Thoracic aorta (tissue), 2 donors: ENCODE data around the gene GLIS2. TPM values are rescaled to one million over a fixed set of nuclear protein-coding genes. Genes with fewer than 3 reads are reported as not detected.
A peak's percentile ranks its signal among the peaks of the same experiment; 100 is the strongest.

Experiments
- ATAC-seq: fragments of 150-250 bp; one replicate; pipeline ENCODE4 v1.8.0; 2017; ENCODE audit warnings: low read depth; ENCODE audit not compliant: insufficient number of reproducible peaks, low FRiP score
- DNase-seq: peaks from one replicate; pipeline ENCODE4 v3.0.0-alpha.2; 2020; ENCODE audit warnings: low spot score
- H3K27ac ChIP-seq, 2 donors: fragments of 200-600 bp; sonication (generic); 1 replicate in 1 of 2; 2 replicates in 1 of 2; pipeline ENCODE4 v1.5.1; 2016; ENCODE audit warnings: mild to moderate bottlenecking in 2 of 2, moderate library complexity in 2 of 2
- H3K27me3 ChIP-seq: fragments of 200-600 bp; sonication (generic); replicated peaks from 2 replicates; pipeline ENCODE4 v1.6.0; 2016; ENCODE audit warnings: mild to moderate bottlenecking; ENCODE audit not compliant: insufficient read depth
- H3K36me3 ChIP-seq: fragments of 200-600 bp; sonication (generic); one replicate; pipeline ENCODE4 v1.5.1; 2016
- H3K4me1 ChIP-seq, 2 donors: fragments of 200-600 bp; sonication (generic); 1 replicate in 1 of 2; 2 replicates in 1 of 2; pipeline versions ENCODE4 v1.5.1 to v1.6.0; 2016; ENCODE audit warnings: low read depth in 2 of 2, mild to moderate bottlenecking in 1 of 2; ENCODE audit not compliant: control insufficient read depth in 1 of 2
- H3K4me3 ChIP-seq: fragments of 200-600 bp; sonication (generic); 2 replicates; pipeline ENCODE4 v1.5.1; 2016; ENCODE audit warnings: mild to moderate bottlenecking
- H3K9me3 ChIP-seq: fragments of 200-600 bp; sonication (generic); 2 replicates; pipeline ENCODE4 v1.5.1; 2016
- total RNA-seq, 2 donors: library from RNA; depleted of rRNA; stranded (reverse); fragments of >200 nt; gene quantifications; one replicate each; pipeline versions ENCODE4 v1.1.0 to v1.2.3, GENCODE V29; 2016
- TF ChIP-seq, protein P1 (sequence below): fragments of 200-600 bp; sonication (generic); IDR thresholded peaks from one replicate; pipeline ENCODE4 v1.5.1; 2019; ENCODE audit warnings: antibody characterized with exemption

Gene GLIS2
- total RNA-seq, 2 donors from 2014 or later, result 19.5 to 32.9 TPM

DNA sequence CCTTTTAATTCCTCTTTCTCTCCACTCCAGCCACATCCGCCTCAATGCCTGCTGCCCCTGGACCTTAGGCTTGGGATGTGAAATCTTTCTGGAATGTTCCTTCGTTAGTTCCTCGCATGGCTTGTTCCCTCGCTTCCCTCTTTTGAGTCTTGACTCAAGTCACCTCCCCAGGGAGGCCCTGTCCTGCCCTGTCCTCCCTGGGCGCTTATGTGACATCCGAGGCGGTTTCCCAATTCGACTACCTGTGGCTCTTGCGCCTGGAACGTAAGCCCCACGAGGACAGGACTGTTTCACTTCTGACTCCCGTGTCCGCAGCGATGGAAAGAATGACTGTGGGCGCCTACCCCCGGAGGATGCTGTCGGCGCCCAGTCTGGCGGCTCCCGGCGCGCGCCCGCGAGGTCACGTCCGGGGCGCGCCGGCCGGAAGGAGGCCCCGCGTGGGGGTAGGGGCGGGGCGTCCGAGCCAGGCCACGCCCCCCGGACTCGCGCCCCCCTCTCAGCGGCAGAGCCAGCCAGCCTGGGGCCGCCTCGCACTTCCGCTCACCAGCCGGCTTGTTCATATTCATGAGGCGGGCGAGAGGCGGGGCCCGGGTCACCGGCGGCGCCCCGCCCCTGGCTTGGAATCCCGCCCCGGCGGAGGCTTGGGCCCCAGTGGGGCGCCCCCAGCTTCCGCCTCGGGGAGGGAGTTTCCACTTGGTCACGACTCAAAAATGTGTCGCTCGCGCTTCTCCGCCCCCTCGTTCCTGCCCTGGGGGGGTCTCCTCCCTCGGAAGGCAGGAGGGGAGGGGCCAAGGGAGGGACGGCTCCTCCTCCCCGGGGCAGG lies 8.4 kb upstream of the GLIS2 start:
- TF ChIP-seq, protein P1, sequence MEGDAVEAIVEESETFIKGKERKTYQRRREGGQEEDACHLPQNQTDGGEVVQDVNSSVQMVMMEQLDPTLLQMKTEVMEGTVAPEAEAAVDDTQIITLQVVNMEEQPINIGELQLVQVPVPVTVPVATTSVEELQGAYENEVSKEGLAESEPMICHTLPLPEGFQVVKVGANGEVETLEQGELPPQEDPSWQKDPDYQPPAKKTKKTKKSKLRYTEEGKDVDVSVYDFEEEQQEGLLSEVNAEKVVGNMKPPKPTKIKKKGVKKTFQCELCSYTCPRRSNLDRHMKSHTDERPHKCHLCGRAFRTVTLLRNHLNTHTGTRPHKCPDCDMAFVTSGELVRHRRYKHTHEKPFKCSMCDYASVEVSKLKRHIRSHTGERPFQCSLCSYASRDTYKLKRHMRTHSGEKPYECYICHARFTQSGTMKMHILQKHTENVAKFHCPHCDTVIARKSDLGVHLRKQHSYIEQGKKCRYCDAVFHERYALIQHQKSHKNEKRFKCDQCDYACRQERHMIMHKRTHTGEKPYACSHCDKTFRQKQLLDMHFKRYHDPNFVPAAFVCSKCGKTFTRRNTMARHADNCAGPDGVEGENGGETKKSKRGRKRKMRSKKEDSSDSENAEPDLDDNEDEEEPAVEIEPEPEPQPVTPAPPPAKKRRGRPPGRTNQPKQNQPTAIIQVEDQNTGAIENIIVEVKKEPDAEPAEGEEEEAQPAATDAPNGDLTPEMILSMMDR, result no peak
- DNase-seq, result peak; percentile 77

DNA sequence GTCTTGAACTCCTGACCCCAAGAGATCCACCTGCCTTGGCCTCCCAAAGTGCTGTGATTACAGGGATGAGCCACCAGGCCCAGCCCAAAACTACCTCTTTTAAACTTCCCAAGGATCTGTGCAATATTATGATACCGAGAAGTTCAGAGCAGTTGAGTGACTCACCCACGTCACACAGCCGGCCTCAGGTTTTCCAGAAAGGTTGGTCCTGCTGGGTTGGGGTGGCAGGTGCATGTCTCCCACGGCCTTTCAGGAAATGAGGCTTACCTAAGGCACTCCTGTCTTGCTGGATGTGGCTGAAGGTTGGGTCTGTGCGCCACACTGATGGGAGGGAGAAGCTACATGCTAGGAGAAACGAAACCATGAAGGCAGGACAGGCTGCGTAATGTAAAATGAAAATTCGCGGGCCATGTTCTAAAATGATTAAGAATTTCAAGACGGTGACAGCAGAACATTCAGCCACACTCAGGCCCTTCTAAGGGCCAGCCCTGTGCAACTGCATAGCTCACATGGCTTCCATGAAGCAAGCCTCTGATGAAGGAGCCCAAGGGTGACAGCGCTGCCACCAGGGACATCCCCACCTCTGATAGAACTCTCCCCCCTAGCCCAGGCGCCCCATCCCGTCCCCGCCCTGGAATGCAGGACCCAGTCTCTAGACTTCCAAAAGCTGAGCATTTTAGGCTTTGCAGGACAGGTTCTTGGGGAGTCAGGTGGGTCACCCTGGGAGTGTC lies 6.6 kb upstream of the GLIS2 start:
- TF ChIP-seq, protein P1, result no peak
- ATAC-seq (no peak), DNase-seq (no peak)
- Histone ChIP-seq H3K4me1 (peaks cover 0 to 17% of the 10 kb centered on the region in 2 donors), H3K36me3 (no peaks in the 10 kb centered on the region), H3K27me3 (no peaks in the 10 kb centered on the region), H3K4me3 (no peak overlapping the region), H3K27ac (peak overlapping the region; percentile 14 to 72), H3K9me3 (no peaks in the 10 kb centered on the region)

More for the DNA sequence above, 8.4 kb upstream of the GLIS2 start:
- no peaks in the 10 kb centered on the region for H3K9me3 ChIP-seq
- peaks cover 0 to 8% of the 10 kb centered on the region in 2 donors for H3K4me1 ChIP-seq
- ATAC-seq, result peak; percentile 82
- H3K36me3 ChIP-seq, result no peaks in the 10 kb centered on the region
- H3K27me3 ChIP-seq, result no peaks in the 10 kb centered on the region
- peak overlapping the region; percentile 76 to 80 for H3K27ac ChIP-seq
- peak overlapping the region; percentile 66 for H3K4me3 ChIP-seq

DNA sequence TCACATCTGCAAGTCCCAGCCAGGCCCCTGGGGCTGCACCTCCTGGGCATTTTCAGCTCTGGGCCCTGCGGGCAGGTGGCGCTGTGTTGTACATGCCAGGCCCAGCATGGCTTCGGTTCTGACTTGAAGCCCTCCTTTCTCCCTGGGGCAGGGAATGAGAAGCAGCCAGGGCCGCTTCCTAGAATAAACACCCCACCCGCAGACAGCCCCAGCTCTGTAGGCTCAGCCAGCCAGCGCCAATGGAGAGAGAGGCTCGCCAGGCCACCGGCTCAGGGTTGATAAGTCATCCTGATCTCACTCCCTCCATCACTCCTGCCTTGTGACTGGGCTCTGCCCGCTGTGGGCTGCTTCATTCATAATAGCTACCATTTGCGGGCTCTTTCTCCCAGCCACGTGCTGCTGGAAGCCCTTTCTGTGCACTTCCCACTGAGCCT lies 6.0 kb upstream of the GLIS2 start:
- ATAC-seq (no peak), DNase-seq (no peak)
- H3K4me3 ChIP-seq, result no peak overlapping the region
- H3K27me3 ChIP-seq, result no peaks in the 10 kb centered on the region
- H3K27ac ChIP-seq, result peak overlapping the region; percentile 30 to 72
- H3K36me3 ChIP-seq, result no peaks in the 10 kb centered on the region
- peaks cover 0 to 23% of the 10 kb centered on the region in 2 donors for H3K4me1 ChIP-seq
- no peaks in the 10 kb centered on the region for H3K9me3 ChIP-seq
- TF ChIP-seq, protein P1, result peak; percentile 56

DNA sequence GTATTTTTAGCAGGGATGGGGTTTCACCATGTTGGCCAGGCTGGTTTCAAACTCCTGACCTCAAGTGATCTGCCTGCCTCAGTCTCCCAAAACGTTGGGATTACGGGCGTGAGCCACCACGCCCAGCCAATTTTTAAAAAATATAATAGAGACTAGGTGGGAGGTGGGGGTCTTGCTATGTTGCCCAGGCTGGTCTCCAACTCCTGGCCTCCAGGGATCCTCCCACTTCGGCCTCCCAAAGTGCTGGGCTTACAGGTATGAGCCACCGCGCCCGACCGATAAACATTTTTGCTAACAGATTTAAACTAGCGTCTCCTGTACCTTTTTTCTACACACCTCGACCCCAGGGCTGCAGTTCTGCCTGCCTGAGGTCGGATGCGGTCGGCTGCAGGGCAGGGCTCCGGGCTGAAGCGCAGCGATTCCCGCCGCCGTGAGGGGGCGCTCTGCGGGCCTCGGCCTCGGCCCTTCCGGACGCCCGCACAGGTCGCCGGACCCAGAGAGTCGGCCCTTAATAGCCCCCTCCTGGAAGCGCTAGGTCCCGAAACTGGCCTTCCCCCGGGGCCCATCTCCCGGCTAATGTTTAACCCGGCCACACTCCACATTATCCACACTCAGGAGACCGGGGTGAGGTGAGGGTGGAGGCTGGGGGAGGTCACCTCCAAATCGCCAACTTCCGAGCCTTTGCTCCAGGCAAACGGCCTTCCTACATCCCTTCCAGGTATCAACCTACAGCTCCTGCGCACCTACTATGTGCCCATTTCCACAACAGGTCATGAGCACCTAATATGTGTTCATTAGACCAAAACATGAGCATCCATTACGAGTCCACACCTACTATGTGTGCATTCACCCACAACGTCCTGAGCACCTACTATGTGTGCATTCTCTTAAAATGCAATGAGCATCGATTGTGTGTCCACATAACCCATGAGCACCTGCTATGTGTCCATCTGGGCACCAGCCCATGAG lies 2.0 kb upstream of the GLIS2 start:
- ATAC-seq, result no peak
- H3K27ac ChIP-seq, result peak overlapping the region; percentile 90 to 95
- H3K4me1 ChIP-seq, result peaks cover 14 to 33% of the 10 kb centered on the region in 2 donors

More for the DNA sequence above, 2.0 kb upstream of the GLIS2 start:
- Histone ChIP-seq H3K36me3 (no peaks in the 10 kb centered on the region), H3K27me3 (no peaks in the 10 kb centered on the region), H3K9me3 (no peaks in the 10 kb centered on the region), H3K4me3 (peak overlapping the region; percentile 20)
- DNase-seq, result no peak
- TF ChIP-seq, protein P1, result peak; percentile 60
